Lower leg skin (tissue), 3 donors: ENCODE data around the gene UNC13B.

Source experiments
- POLR2A ChIP-seq, 2 donors: fragments of 450-650 bp; IDR thresholded peaks; one replicate each; pipeline ENCODE4 v1.6.1; 2016 to 2017; ENCODE audit warnings: antibody characterized with exemption in 2 of 2, mild to moderate bottlenecking in 1 of 2, moderate library complexity in 1 of 2
- TF ChIP-seq, protein P1 (sequence below), 3 donors: fragments of 450-650 bp; IDR thresholded peaks; one replicate each; pipeline ENCODE4 v1.5.1; 2016; ENCODE audit warnings: antibody characterized with exemption in 3 of 3, mild to moderate bottlenecking in 3 of 3, moderate library complexity in 2 of 3

DNA sequence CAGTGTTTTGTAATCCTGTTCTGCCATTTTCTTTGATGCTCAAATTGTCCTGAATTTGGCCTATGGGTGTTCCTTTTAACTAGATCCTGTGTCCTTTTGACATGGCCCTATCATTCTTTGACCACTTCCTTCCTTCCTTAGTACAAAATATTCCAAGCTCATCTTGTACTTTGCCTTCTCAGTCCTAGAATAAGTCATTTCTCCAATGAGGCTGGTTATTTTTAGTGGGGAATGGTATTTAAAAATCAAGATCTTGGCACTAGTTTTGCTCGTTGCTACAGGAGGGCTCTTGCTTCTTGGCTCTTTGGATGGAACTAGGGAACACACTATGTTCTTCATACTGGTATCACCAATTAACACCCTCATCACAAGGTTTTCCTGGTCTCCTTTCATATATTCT is 108.1 kb downstream of the UNC13B start:
- no peak for TF ChIP-seq POLR2A (IDR thresholded peaks at IDR 0.05)
- TF ChIP-seq, protein P1, sequence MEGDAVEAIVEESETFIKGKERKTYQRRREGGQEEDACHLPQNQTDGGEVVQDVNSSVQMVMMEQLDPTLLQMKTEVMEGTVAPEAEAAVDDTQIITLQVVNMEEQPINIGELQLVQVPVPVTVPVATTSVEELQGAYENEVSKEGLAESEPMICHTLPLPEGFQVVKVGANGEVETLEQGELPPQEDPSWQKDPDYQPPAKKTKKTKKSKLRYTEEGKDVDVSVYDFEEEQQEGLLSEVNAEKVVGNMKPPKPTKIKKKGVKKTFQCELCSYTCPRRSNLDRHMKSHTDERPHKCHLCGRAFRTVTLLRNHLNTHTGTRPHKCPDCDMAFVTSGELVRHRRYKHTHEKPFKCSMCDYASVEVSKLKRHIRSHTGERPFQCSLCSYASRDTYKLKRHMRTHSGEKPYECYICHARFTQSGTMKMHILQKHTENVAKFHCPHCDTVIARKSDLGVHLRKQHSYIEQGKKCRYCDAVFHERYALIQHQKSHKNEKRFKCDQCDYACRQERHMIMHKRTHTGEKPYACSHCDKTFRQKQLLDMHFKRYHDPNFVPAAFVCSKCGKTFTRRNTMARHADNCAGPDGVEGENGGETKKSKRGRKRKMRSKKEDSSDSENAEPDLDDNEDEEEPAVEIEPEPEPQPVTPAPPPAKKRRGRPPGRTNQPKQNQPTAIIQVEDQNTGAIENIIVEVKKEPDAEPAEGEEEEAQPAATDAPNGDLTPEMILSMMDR (IDR thresholded peaks at IDR 0.05): no peak
